ENCODE measurements around the gene FBXO27. TPM values are rescaled to one million over a fixed set of nuclear protein-coding genes. Genes with fewer than 3 reads are reported as not detected.

The FBXO27 gene
- total and polyA plus RNA-seq, 10 donors: 0.10 to 4.2 (median 1.4) TPM

- H3K9me3 ChIP-seq: peaks cover 0 to 6% (median 0%) of the 10 kb centered on the region in 8 donors
- peak; percentile 86 for DNase-seq
- intact Hi-C loops (cut with DNase I; ENCODE audit: low total_unique reads): no loop called here
- 0 to 3% (median 0%) methylated on average over 30 to 49 of the region's 49 CpGs for WGBS, 5 donors
- TF ChIP-seq POLR2AphosphoS5 (IDR thresholded peaks at IDR 0.05) (peak in 2 of 3 donors; percentile 40 to 67), POLR2A (IDR thresholded peaks at IDR 0.05) (no peak)
- H3K4me1 ChIP-seq: peaks cover 3 to 27% (median 18%) of the 10 kb centered on the region in 6 donors
- no peaks in the 10 kb centered on the region for H3K36me3 ChIP-seq
- H3K27ac ChIP-seq: peak overlapping the region in 1 of 8 donors; percentile 21
- H3K4me3 ChIP-seq: peak overlapping the region; percentile 43 to 83 (median 56)
- peaks cover 0 to 81% (median 28%) of the 10 kb centered on the region in 7 donors for H3K27me3 ChIP-seq (replicated peaks in 1 of 7)
Observed at GRCh38 chr19:39031368-39032062, 834 bp downstream of the FBXO27 start.

GRCh38 chr19:39030854-39031367 lies 1.4 kb downstream of the FBXO27 start:
- intact Hi-C loops (cut with DNase I; ENCODE audit: low total_unique reads): no loop called here
- Histone ChIP-seq H3K4me3 (peak overlapping the region in 6 of 8 donors; percentile 43 to 83 (median 60)), H3K27me3 (replicated peaks in 1 of 7) (peaks cover 0 to 87% (median 28%) of the 10 kb centered on the region in 7 donors), H3K27ac (no peak overlapping the region), H3K9me3 (peaks cover 0 to 6% (median 0%) of the 10 kb centered on the region in 8 donors), H3K4me1 (peaks cover 3 to 27% (median 18%) of the 10 kb centered on the region in 6 donors), H3K36me3 (no peaks in the 10 kb centered on the region)
- 21 to 27% (median 24%) methylated on average over 11 of the region's 11 CpGs for WGBS, 5 donors
- no peak for TF ChIP-seq POLR2A (IDR thresholded peaks at IDR 0.05)
- TF ChIP-seq CTCF (IDR thresholded peaks at IDR 0.05 in 8 of 11, conservative IDR thresholded peaks at IDR 0.05 in 3 of 11): no peak
- TF ChIP-seq POLR2AphosphoS5 (IDR thresholded peaks at IDR 0.05): no peak
- no peak for DNase-seq

GRCh38 chr19:39024875-39025641 lies 7.3 kb downstream of the FBXO27 start:
- intact Hi-C loops (cut with DNase I; ENCODE audit: low total_unique reads): no loop called here
- Histone ChIP-seq H3K9me3 (peaks cover 0 to 8% (median 0%) of the 10 kb centered on the region in 8 donors), H3K27me3 (replicated peaks in 1 of 7) (peaks cover 0 to 72% (median 6%) of the 10 kb centered on the region in 7 donors), H3K4me1 (no peaks in the 10 kb centered on the region), H3K27ac (no peak overlapping the region), H3K4me3 (no peak overlapping the region), H3K36me3 (no peaks in the 10 kb centered on the region)
- 87 to 95% (median 90%) methylated on average over 14 of the region's 14 CpGs for WGBS, 5 donors
- DNase-seq: no peak
- TF ChIP-seq POLR2A (IDR thresholded peaks at IDR 0.05): no peak
- TF ChIP-seq POLR2AphosphoS5 (IDR thresholded peaks at IDR 0.05): no peak

- intact Hi-C loops (cut with DNase I; ENCODE audit: low total_unique reads): no loop called here
- Histone ChIP-seq H3K4me1 (no peaks in the 10 kb centered on the region), H3K4me3 (no peak overlapping the region), H3K9me3 (peaks cover 0 to 9% (median 2%) of the 10 kb centered on the region in 8 donors), H3K27ac (no peak overlapping the region), H3K27me3 (replicated peaks in 1 of 7) (peaks cover 0 to 40% (median 0%) of the 10 kb centered on the region in 7 donors), H3K36me3 (no peaks in the 10 kb centered on the region)
- 65 to 83% (median 70%) methylated on average over 4 of the region's 4 CpGs for WGBS, 5 donors
- TF ChIP-seq CTCF (IDR thresholded peaks at IDR 0.05 in 8 of 11, conservative IDR thresholded peaks at IDR 0.05 in 3 of 11): no peak
- no peak for TF ChIP-seq POLR2A (IDR thresholded peaks at IDR 0.05)
- TF ChIP-seq POLR2AphosphoS5 (IDR thresholded peaks at IDR 0.05): no peak
- DNase-seq: no peak
Observed at GRCh38 chr19:39021063-39021462, 11.3 kb downstream of the FBXO27 start.
